Endothelial cell of umbilical vein (primary cell): ENCODE measurements around the gene CDH2. TPM values are rescaled to one million over a fixed set of nuclear protein-coding genes. Genes with fewer than 3 reads are reported as not detected.

Experiments used
- BruUV-seq: library from RNA; stranded (reverse); fragments of 400-500 nt; replicated peaks from 2 replicates; lab custom pipeline; 2021; lab: Mats Ljungman, UMichigan
- CTCF ChIA-PET: fragments of 300-600, 350-600 bp; sonication (Branson Sonifier 250); formaldehyde crosslinking; loops from one replicate; lab custom pipeline; 2021; ENCODE audit warnings: antibody characterized with exemption, inconsistent platforms; lab: Charles Lee
- POLR2A ChIA-PET: fragments of 300-600, 350-600 bp; sonication (Branson Sonifier 250); formaldehyde crosslinking; loops from one replicate; lab custom pipeline; 2021; ENCODE audit warnings: antibody characterized with exemption, inconsistent platforms; lab: Charles Lee
- DNase-seq: peaks from one replicate; pipeline ENCODE4 v3.0.0-alpha.2; 2011; ENCODE audit warnings: low read depth, low spot score
- FAIRE-seq: peaks from 2 replicates; lab custom pipeline; 2011; peaks lifted over from hg19 to GRCh38; lab: Jason Lieb, UNC
- H2AFZ ChIP-seq: 2 replicates; pipeline ENCODE4 v1.6.0; 2012; ENCODE audit warnings: low read depth, low read length, control low read depth, inconsistent platforms
- H3K27ac ChIP-seq: 2 replicates; pipeline ENCODE4 v1.5.1; 2011; ENCODE audit warnings: low read depth, mild to moderate bottlenecking, control low read depth, low read length, moderate library complexity; ENCODE audit not compliant: insufficient read depth
- H3K27me3 ChIP-seq, 2 experiments: 2 replicates each; pipeline versions ENCODE4 v1.6.0 to v1.6.1; 2011; ENCODE audit warnings: low read length in 2 of 2, mixed read lengths in 1 of 2; ENCODE audit not compliant: control insufficient read depth in 2 of 2, insufficient read depth in 2 of 2
- H3K36me3 ChIP-seq, 2 experiments: 2 replicates in 1 of 2; 3 replicates in 1 of 2; pipeline ENCODE4 v1.5.1; 2011; ENCODE audit warnings: low read length in 2 of 2, mild to moderate bottlenecking in 1 of 2, moderate library complexity in 1 of 2; ENCODE audit not compliant: control insufficient read depth in 2 of 2, insufficient read depth in 2 of 2; ENCODE audit errors: extremely low read depth in 1 of 2
- H3K4me1 ChIP-seq: 3 replicates; pipeline ENCODE4 v1.5.1; 2011; ENCODE audit warnings: mild to moderate bottlenecking, low read length; ENCODE audit not compliant: control insufficient read depth, insufficient read depth; ENCODE audit errors: extremely low read depth
- H3K4me2 ChIP-seq: 2 replicates; pipeline ENCODE4 v1.6.1; 2011; ENCODE audit warnings: low read length, control low read depth, mixed read lengths; ENCODE audit not compliant: insufficient read depth
- H3K4me3 ChIP-seq, 3 experiments: fragments of 200-600 bp in 1 of 3; sonication (generic), shearing (Covaris generic) in 1 of 3; replicated peaks in 1 of 3; 2 replicates each; pipeline ENCODE4 v1.5.1; 2011 to 2016; ENCODE audit warnings: control low read depth in 3 of 3, low read length in 3 of 3, mild to moderate bottlenecking in 2 of 3, inconsistent platforms in 1 of 3, low read depth in 1 of 3, moderate library complexity in 1 of 3; ENCODE audit not compliant: insufficient read depth in 1 of 3
- H3K79me2 ChIP-seq: 2 replicates; pipeline ENCODE4 v1.6.0; 2012; ENCODE audit warnings: low read length, inconsistent platforms; ENCODE audit not compliant: control insufficient read depth, insufficient read depth
- H3K9ac ChIP-seq: replicated peaks from 2 replicates; pipeline ENCODE3; 2011; ENCODE audit warnings: low read length, control low read depth; ENCODE audit not compliant: insufficient read depth; ENCODE audit errors: extremely low read depth
- H3K9me1 ChIP-seq: replicated peaks from 3 replicates; pipeline ENCODE4 v1.6.0; 2011; ENCODE audit warnings: mild to moderate bottlenecking, low read length; ENCODE audit not compliant: control insufficient read depth, insufficient read depth; ENCODE audit errors: extremely low read depth
- H3K9me3 ChIP-seq: replicated peaks from 2 replicates; pipeline ENCODE4 v1.5.1; 2012; ENCODE audit warnings: low read length, inconsistent platforms; ENCODE audit not compliant: control insufficient read depth, insufficient read depth
- H4K20me1 ChIP-seq: replicated peaks from 2 replicates; pipeline ENCODE3; 2011; ENCODE audit warnings: mild to moderate bottlenecking, low read length; ENCODE audit not compliant: control insufficient read depth, insufficient read depth; ENCODE audit errors: extremely low read depth
- EZH2 ChIP-seq: IDR thresholded peaks from 2 replicates; pipeline ENCODE4 v1.6.1; 2012; ENCODE audit warnings: borderline replicate concordance, low read depth, mild to moderate bottlenecking, moderate library complexity, low read length, inconsistent platforms; ENCODE audit not compliant: severe bottlenecking
- FOS ChIP-seq: IDR thresholded peaks from 2 replicates; pipeline ENCODE4 v1.6.1; 2011; ENCODE audit warnings: mild to moderate bottlenecking, low read length, moderate library complexity, borderline replicate concordance; ENCODE audit not compliant: insufficient read depth
- MYC ChIP-seq: IDR thresholded peaks from one replicate; pipeline ENCODE4 v1.6.1; 2011; ENCODE audit warnings: mild to moderate bottlenecking, low read depth, low read length
- POLR2A ChIP-seq: IDR thresholded peaks from 2 replicates; pipeline ENCODE4 v1.6.1; 2012; ENCODE audit warnings: low read depth, mild to moderate bottlenecking, control low read depth, low read length
- POLR2AphosphoS5 ChIP-seq: IDR thresholded peaks from 2 replicates; pipeline ENCODE4 v1.6.1; 2012; ENCODE audit warnings: low read depth, mild to moderate bottlenecking, control low read depth, low read length, moderate library complexity; ENCODE audit not compliant: insufficient read depth
- dilution Hi-C: fragments of 300-500 bp; cut with MboI; formaldehyde crosslinking; loops from one replicate; pipeline ENCODE4 v1.15.0; 2019; ENCODE audit warnings: low sequenced_read_pairs; ENCODE audit not compliant: extremely low pct_ligation_motif_present
- intact Hi-C: fragments of 100-400 bp; cut with micrococcal nuclease; formaldehyde crosslinking; loops from one replicate; pipeline ENCODE4 v1.10.0; 2022
- polyA plus RNA-seq, 4 experiments: library from polyadenylated mRNA; depleted of rRNA in 3 of 4; stranded (reverse) in 3 of 4; unstranded in 1 of 4; fragments of >200 nt; gene quantifications; 2 replicates each; pipeline versions ENCODE4 v1.2.1 to v1.2.3, GENCODE V29; 2011 to 2012; ENCODE audit warnings: missing spikeins in 1 of 4
- total RNA-seq: library from RNA; stranded (reverse); gene quantifications from 2 replicates; pipeline ENCODE4 v1.2.3, GENCODE V29; 2021
- TF ChIP-seq, protein P1 (sequence below), 2 donors: IDR thresholded peaks; 1 replicate in 1 of 2; 2 replicates in 1 of 2; pipeline ENCODE4 v1.5.1; 2011; ENCODE audit warnings: low read length in 2 of 2, mild to moderate bottlenecking in 2 of 2, moderate library complexity in 2 of 2, control low read depth in 1 of 2, inconsistent platforms in 1 of 2, low read depth in 1 of 2; ENCODE audit not compliant: insufficient read depth in 1 of 2; ENCODE audit errors: extremely low read depth in 1 of 2
- TF ChIP-seq, protein P2 (sequence below): IDR thresholded peaks from 2 replicates; pipeline ENCODE4 v1.6.1; 2011; ENCODE audit not compliant: insufficient read depth, insufficient read length

CDH2 gene
- total and polyA plus RNA-seq, 2 donors (not counting 3 experiments of a cell fraction or from before 2014, with no cell fraction given): 37.6 to 59.5 TPM

DNA sequence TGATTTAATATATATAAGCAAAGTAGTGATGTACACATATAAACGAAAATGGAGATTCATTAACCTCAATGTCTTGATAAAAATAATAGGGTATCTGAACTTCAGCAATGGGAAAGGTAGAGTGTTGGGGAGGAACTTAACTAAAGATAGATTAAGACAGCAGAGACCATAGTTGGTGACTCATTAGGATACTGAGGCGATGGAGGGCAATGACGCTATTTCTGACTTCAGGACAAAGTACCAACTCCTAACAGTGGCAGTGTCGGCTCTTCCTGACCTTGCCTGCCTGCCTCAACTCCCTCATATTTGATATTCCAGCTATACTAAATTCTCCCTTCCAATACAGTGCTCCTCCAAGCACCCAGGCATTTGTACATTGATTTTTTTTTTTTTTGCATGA, 98.6 kb downstream of the CDH2 start:
- H3K4me1 ChIP-seq: peaks cover 3% of the 10 kb centered on the region
- no peaks in the 10 kb centered on the region for H3K9me3 ChIP-seq
- BruUV-seq: no TSS peak
- ChIA-PET POLR2A (no interaction called here), CTCF (no interaction called here)
- H3K27me3 ChIP-seq: no peaks in the 10 kb centered on the region
- no peak overlapping the region for H3K4me3 ChIP-seq
- H3K4me2 ChIP-seq: no peak overlapping the region
- H3K9me1 ChIP-seq: no peaks in the 10 kb centered on the region
- intact Hi-C loops (no loop called here), dilution Hi-C loops (no loop called here)
- no peak overlapping the region for H3K9ac ChIP-seq
- FAIRE-seq (no peak), DNase-seq (no peak)
- H3K36me3 ChIP-seq: no peaks in the 10 kb centered on the region
- H4K20me1 ChIP-seq: no peaks in the 10 kb centered on the region
- no peaks in the 10 kb centered on the region for H3K79me2 ChIP-seq
- no peak overlapping the region for H2AFZ ChIP-seq
- TF ChIP-seq MYC (no peak), POLR2A (no peak), EZH2 (no peak), POLR2AphosphoS5 (no peak)
- TF ChIP-seq, protein P1, sequence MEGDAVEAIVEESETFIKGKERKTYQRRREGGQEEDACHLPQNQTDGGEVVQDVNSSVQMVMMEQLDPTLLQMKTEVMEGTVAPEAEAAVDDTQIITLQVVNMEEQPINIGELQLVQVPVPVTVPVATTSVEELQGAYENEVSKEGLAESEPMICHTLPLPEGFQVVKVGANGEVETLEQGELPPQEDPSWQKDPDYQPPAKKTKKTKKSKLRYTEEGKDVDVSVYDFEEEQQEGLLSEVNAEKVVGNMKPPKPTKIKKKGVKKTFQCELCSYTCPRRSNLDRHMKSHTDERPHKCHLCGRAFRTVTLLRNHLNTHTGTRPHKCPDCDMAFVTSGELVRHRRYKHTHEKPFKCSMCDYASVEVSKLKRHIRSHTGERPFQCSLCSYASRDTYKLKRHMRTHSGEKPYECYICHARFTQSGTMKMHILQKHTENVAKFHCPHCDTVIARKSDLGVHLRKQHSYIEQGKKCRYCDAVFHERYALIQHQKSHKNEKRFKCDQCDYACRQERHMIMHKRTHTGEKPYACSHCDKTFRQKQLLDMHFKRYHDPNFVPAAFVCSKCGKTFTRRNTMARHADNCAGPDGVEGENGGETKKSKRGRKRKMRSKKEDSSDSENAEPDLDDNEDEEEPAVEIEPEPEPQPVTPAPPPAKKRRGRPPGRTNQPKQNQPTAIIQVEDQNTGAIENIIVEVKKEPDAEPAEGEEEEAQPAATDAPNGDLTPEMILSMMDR (IDR thresholded peaks at IDR 0.05; ENCODE audit: extremely low read depth in 1 of 2, insufficient read depth in 1 of 2, low read depth in 1 of 2, low read length in 2 of 2): no peak
- TF ChIP-seq, protein P2, sequence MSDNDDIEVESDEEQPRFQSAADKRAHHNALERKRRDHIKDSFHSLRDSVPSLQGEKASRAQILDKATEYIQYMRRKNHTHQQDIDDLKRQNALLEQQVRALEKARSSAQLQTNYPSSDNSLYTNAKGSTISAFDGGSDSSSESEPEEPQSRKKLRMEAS: no peak
- no peak overlapping the region for H3K27ac ChIP-seq

DNA sequence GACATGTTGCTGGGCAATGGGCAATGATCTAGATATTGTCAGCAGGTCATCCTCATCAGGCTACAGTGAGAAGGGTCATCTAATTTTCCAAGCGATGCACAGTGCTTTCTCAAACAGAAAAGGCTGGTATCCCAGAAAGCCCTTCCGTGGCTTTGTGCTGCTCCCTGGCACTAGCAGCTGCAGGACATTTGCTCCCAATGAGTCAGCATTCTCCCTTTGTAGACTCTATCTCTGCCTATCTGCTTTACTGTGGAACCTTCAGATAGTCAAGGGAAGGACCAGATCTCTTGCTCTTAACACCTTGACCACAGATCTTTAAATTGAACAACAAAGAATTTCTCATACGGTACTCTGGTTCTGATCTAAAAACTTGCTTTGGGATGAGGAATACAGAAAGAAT, 101.4 kb downstream of the CDH2 start:
- Histone ChIP-seq H3K4me1 (peaks cover 11% of the 10 kb centered on the region), H3K4me3 (no peak overlapping the region), H4K20me1 (no peaks in the 10 kb centered on the region), H3K27ac (no peak overlapping the region), H3K9me1 (no peaks in the 10 kb centered on the region), H3K36me3 (no peaks in the 10 kb centered on the region), H2AFZ (no peak overlapping the region), H3K9ac (no peak overlapping the region), H3K4me2 (no peak overlapping the region), H3K27me3 (no peaks in the 10 kb centered on the region), H3K79me2 (peaks cover 8% of the 10 kb centered on the region), H3K9me3 (no peaks in the 10 kb centered on the region)
- FAIRE-seq: no peak
- DNase-seq: no peak
- POLR2A ChIA-PET: no interaction called here
- BruUV-seq: no TSS peak
- CTCF ChIA-PET: interaction anchor here (1.2 kb wide), 1 partner anchor 10 kb away, joined by 3 read pairs; no protein-coding TSS in a partner anchor
- TF ChIP-seq EZH2 (no peak), FOS (peak; percentile 14)
- TF ChIP-seq, protein P2: no peak
- intact Hi-C loops: no loop called here
- dilution Hi-C loops: no loop called here
